Prostate gland (tissue), 2 donors: ENCODE data around the gene TBATA. TPM values are rescaled to one million over a fixed set of nuclear protein-coding genes. Genes with fewer than 3 reads are reported as not detected.

Source experiments
- DNase-seq: peaks from one replicate; pipeline ENCODE4 v3.0.0-alpha.2; 2019; ENCODE audit warnings: low spot score
- H3K27ac ChIP-seq, 2 donors: fragments of 200-600 bp; sonication (generic); 2 replicates each; pipeline ENCODE4 v1.5.1; 2017 to 2019
- H3K27me3 ChIP-seq: fragments of 200-600 bp; sonication (generic); replicated peaks from 2 replicates; pipeline ENCODE4 v1.5.1; 2019; ENCODE audit not compliant: insufficient read depth
- H3K36me3 ChIP-seq, 2 donors: fragments of 200-600 bp; sonication (generic); 1 replicate in 1 of 2; 2 replicates in 1 of 2; pipeline versions ENCODE4 v1.5.1 to v1.8.1; 2017 to 2019
- H3K4me1 ChIP-seq: fragments of 200-600 bp; sonication (generic); replicated peaks from 2 replicates; pipeline ENCODE4 v1.5.1; 2019
- H3K4me3 ChIP-seq, 2 donors: fragments of 200-600 bp; sonication (generic); 2 replicates each; pipeline ENCODE4 v1.5.1; 2017 to 2019
- H3K9me3 ChIP-seq: fragments of 200-600 bp; sonication (generic); 2 replicates; pipeline ENCODE4 v1.5.1; 2017
- POLR2A ChIP-seq: fragments of 450-650 bp; IDR thresholded peaks from one replicate; pipeline ENCODE4 v1.6.1; 2016; ENCODE audit warnings: antibody characterized with exemption, mild to moderate bottlenecking
- POLR2AphosphoS5 ChIP-seq: sonication (generic); formaldehyde crosslinking; IDR thresholded peaks from one replicate; pipeline ENCODE4 v1.6.1; 2017; ENCODE audit warnings: antibody characterized with exemption
- WGBS: methylation state at CpG from one replicate; pipeline ENCODE4 v1.1.5; 2018; 5-methylcytosine and 5-hydroxymethylcytosine counted together
- intact Hi-C: fragments of 100-400 bp; cut with DNase I; formaldehyde crosslinking; loops from one replicate; pipeline ENCODE4 v1.14.2; 2022
- total RNA-seq, 2 donors: library from RNA; depleted of rRNA; stranded (reverse); fragments of >200 nt; gene quantifications; one replicate each; pipeline ENCODE4 v1.1.0, GENCODE V29; 2016
- TF ChIP-seq, protein P1 (sequence below), 4 experiments: fragments of 200-600 bp in 2 of 4; fragments of 450-650 bp in 2 of 4; sonication (generic) in 2 of 4; IDR thresholded peaks; 1 replicate in 3 of 4; 2 replicates in 1 of 4; pipeline ENCODE4 v1.5.1; 2016 to 2019; ENCODE audit warnings: antibody characterized with exemption in 4 of 4, mild to moderate bottlenecking in 2 of 4, moderate library complexity in 2 of 4

TBATA gene
- total RNA-seq, 2 donors from 2014 or later = 0.57 TPM; not detected in 1

DNA sequence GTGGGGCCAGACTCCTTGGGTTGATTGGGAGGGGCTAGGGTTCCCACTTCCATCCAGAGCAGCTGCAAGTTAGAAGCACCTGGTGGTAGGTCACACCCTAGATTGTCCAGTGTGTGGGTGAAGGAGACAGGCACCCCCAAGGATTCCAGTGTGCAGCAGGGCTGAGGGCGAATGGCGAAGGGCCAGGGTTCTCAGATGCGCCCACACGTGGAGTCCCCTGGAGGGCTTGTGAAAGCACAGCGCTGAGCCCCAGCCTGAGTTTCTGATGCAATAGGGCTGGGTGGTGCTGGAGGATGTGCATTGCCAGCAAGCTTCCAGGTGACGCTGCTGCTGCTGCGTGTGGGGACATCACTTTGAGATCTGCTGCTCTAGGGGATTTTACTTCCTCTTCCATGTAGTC lies 25.4 kb downstream of the TBATA start:
- TF ChIP-seq POLR2AphosphoS5 (no peak), POLR2A (no peak)
- TF ChIP-seq, protein P1, sequence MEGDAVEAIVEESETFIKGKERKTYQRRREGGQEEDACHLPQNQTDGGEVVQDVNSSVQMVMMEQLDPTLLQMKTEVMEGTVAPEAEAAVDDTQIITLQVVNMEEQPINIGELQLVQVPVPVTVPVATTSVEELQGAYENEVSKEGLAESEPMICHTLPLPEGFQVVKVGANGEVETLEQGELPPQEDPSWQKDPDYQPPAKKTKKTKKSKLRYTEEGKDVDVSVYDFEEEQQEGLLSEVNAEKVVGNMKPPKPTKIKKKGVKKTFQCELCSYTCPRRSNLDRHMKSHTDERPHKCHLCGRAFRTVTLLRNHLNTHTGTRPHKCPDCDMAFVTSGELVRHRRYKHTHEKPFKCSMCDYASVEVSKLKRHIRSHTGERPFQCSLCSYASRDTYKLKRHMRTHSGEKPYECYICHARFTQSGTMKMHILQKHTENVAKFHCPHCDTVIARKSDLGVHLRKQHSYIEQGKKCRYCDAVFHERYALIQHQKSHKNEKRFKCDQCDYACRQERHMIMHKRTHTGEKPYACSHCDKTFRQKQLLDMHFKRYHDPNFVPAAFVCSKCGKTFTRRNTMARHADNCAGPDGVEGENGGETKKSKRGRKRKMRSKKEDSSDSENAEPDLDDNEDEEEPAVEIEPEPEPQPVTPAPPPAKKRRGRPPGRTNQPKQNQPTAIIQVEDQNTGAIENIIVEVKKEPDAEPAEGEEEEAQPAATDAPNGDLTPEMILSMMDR (IDR thresholded peaks at IDR 0.05) = no peak
- WGBS = 45% methylated on average over 7 of the region's 7 CpGs
- no peak overlapping the region for H3K27ac ChIP-seq
- H3K4me3 ChIP-seq = no peak overlapping the region
- intact Hi-C loops = loop anchor here (2.0 to 10.0 kb wide), 3 partner anchors 209 to 545 kb away; no protein-coding TSS in a partner anchor
- DNase-seq = no peak
- H3K4me1 ChIP-seq = no peaks in the 10 kb centered on the region
- H3K27me3 ChIP-seq = no peaks in the 10 kb centered on the region
- no peaks in the 10 kb centered on the region for H3K36me3 ChIP-seq
- H3K9me3 ChIP-seq = no peaks in the 10 kb centered on the region

DNA sequence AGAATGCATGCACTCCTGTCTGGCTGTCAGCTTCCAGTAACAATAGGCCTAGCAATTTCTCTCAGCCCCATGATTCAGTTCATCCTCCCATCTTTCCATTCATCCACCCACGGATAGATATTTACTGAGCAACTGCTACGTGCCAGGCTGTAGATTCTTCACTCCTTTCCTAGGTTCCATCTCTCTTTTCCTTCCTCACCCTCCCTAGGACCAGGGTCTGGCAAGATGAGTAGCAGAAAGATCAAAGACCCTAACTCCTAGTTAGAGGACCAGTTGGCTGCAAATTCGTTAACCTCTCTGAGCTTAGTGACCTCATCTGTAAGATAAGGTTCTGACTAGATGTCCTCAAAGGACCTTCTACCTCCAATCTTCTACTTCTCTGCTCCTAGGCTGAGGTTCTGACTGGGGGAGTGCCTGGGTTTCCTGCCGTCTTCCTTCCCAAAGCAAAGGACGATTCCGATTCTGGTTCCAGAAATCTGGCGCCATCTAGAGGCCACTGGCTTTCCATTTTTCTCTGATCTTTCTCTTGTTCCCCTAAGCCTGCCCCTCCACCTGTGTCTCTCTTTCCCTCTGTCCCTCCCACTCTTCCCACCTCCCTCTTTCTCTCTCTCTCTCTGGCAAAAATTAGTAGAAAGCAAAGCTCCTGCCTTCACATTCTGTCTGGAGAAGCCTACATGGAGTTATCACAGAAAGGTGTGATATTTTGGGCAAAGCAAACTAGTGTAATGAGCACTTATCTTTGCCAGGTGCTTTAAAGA lies 26.2 kb downstream of the TBATA start:
- Histone ChIP-seq H3K9me3 (no peaks in the 10 kb centered on the region), H3K27ac (no peak overlapping the region), H3K4me3 (no peak overlapping the region), H3K4me1 (no peaks in the 10 kb centered on the region), H3K27me3 (no peaks in the 10 kb centered on the region), H3K36me3 (no peaks in the 10 kb centered on the region)
- WGBS = 28% methylated on average over 7 of the region's 7 CpGs
- intact Hi-C loops = loop anchor here (2.0 to 10.0 kb wide), 3 partner anchors 208 to 544 kb away; no protein-coding TSS in a partner anchor
- peak; percentile 66 for DNase-seq
- no peak for TF ChIP-seq POLR2A
- TF ChIP-seq, protein P1 (IDR thresholded peaks at IDR 0.05) = peak; percentile 57 to 74 (median 66)

DNA sequence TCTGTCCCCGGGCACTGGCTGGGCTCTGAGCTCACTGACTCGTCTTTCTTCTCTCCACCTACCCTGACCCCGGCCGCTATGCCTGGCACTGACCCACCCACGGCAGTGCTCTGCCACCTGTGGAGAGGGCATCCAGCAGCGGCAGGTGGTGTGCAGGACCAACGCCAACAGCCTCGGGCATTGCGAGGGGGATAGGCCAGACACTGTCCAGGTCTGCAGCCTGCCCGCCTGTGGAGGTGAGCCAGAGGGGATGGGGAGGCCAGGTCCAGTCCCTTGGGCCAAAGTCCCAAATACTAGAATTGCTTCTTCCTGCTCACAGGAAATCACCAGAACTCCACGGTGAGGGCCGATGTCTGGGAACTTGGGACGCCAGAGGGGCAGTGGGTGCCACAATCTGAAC lies 27.3 kb downstream of the TBATA start:
- no peaks in the 10 kb centered on the region for H3K4me1 ChIP-seq
- WGBS = 87% methylated on average over 13 of the region's 13 CpGs

DNA sequence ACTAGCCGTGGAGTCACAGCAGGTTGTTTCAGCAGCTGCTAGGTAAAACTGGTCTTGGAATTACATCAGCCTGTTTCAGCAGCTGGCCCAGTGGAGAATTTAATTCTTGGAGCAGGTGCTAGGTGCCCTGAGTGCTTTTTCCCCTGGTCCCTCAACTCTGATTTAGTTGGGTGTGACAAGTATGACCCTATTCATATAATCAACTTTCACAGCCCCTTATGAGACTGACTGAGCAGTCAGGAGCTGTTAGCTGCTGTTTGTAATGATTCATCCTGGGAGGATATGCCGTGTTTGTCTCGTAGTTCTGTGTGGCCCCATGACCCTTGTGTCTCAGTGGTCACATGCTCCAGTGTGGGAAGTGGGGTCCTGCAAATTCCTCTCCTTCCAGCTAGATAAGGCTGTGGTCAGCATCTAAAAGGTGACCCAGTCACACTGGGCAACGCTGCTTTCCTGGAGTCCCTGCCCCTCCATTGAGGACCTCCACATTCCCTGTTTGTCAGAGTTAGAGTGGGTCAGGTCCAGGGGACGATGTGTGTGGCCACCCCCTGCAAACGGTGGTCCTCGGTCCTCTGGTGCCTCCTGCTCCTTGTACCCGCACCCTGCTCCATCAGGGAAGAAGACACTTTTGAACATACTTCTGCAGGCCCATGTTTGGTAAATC lies 28.3 kb downstream of the TBATA start:
- no peak overlapping the region for H3K27ac ChIP-seq
- no peak overlapping the region for H3K4me3 ChIP-seq
- 90% methylated on average over 8 of the region's 8 CpGs for WGBS
- no peak for DNase-seq
- TF ChIP-seq POLR2A (no peak), POLR2AphosphoS5 (no peak)
- TF ChIP-seq, protein P1 (IDR thresholded peaks at IDR 0.05) = no peak
- intact Hi-C loops = loop anchor here (5.0 to 10.0 kb wide), 2 partner anchors 295 to 542 kb away; no protein-coding TSS in a partner anchor
- no peaks in the 10 kb centered on the region for H3K27me3 ChIP-seq
- H3K9me3 ChIP-seq = no peaks in the 10 kb centered on the region
- H3K36me3 ChIP-seq = no peaks in the 10 kb centered on the region
- H3K4me1 ChIP-seq = no peaks in the 10 kb centered on the region

More for the DNA sequence above, 27.3 kb downstream of the TBATA start:
- Histone ChIP-seq H3K27ac (no peak overlapping the region), H3K9me3 (no peaks in the 10 kb centered on the region), H3K27me3 (no peaks in the 10 kb centered on the region), H3K36me3 (no peaks in the 10 kb centered on the region), H3K4me3 (no peak overlapping the region)
- no peak for TF ChIP-seq POLR2A
- no peak for TF ChIP-seq POLR2AphosphoS5
- TF ChIP-seq, protein P1 (IDR thresholded peaks at IDR 0.05) = no peak
- DNase-seq = no peak
- intact Hi-C loops = loop anchor here (2.0 to 10.0 kb wide), 3 partner anchors 207 to 543 kb away; no protein-coding TSS in a partner anchor
